Retinal pigment epithelial cell (primary cell): ENCODE measurements around the gene FANCL.
"Not testable (repeated sequence)": the region's sequence is repeated elsewhere in the genome, so short reads cannot be mapped to it uniquely, and the experiment has no call there.

Source experiments
- DNase-seq: peaks from one replicate; pipeline ENCODE4 v3.0.0-alpha.2; 2010; ENCODE audit warnings: low read depth
- H3K4me3 ChIP-seq: 2 replicates; pipeline ENCODE4 v1.5.1; 2011; ENCODE audit warnings: mild to moderate bottlenecking, low read length, control low read depth, moderate library complexity
- CTCF ChIP-seq: conservative IDR thresholded peaks from 2 replicates; pipeline ENCODE4 v1.5.1; 2011; ENCODE audit warnings: low read depth, low read length, control low read depth, inconsistent platforms

The FANCL gene

GRCh38 chr2:58204195-58204959, 36.7 kb downstream of the FANCL start:
- no peak overlapping the region for H3K4me3 ChIP-seq
- no peak for TF ChIP-seq CTCF
- DNase-seq, result no peak

- no peak for DNase-seq
- no peak for TF ChIP-seq CTCF
- H3K4me3 ChIP-seq, result no peak overlapping the region
Observed at GRCh38 chr2:58203018-58203417, 38.1 kb downstream of the FANCL start.

- DNase-seq, result no peak
- no peak for TF ChIP-seq CTCF
Observed at GRCh38 chr2:58202404-58202803, 38.7 kb downstream of the FANCL start.

GRCh38 chr2:58197894-58198293, 43.2 kb downstream of the FANCL start:
- no peak for DNase-seq
- no peak overlapping the region for H3K4me3 ChIP-seq
- TF ChIP-seq CTCF, result no peak

More at GRCh38 chr2:58202404-58202803, 38.7 kb downstream of the FANCL start:
- no peak overlapping the region for H3K4me3 ChIP-seq

- no peak overlapping the region for H3K4me3 ChIP-seq
- DNase-seq, result no peak
Observed at GRCh38 chr2:58195662-58196061, 45.5 kb downstream of the FANCL start.

GRCh38 chr2:58194458-58194857, 46.7 kb downstream of the FANCL start:
- H3K4me3 ChIP-seq, result no peak overlapping the region

More at GRCh38 chr2:58195662-58196061, 45.5 kb downstream of the FANCL start:
- TF ChIP-seq CTCF, result no peak

GRCh38 chr2:58187022-58187421, 54.1 kb downstream of the FANCL start:
- DNase-seq, result not testable (repeated sequence)

More at GRCh38 chr2:58194458-58194857, 46.7 kb downstream of the FANCL start:
- TF ChIP-seq CTCF, result no peak
- no peak for DNase-seq

More at GRCh38 chr2:58187022-58187421, 54.1 kb downstream of the FANCL start:
- not testable (repeated sequence) for H3K4me3 ChIP-seq
